ENCODE measurements around the gene TMEM72. TPM values are rescaled to one million over a fixed set of nuclear protein-coding genes. Genes with fewer than 3 reads are reported as not detected.
A peak's percentile ranks its signal among the peaks of the same experiment; 100 is the strongest.

The TMEM72 gene
- total RNA-seq, 1 experiment from 2014 or later, result not detected

DNA sequence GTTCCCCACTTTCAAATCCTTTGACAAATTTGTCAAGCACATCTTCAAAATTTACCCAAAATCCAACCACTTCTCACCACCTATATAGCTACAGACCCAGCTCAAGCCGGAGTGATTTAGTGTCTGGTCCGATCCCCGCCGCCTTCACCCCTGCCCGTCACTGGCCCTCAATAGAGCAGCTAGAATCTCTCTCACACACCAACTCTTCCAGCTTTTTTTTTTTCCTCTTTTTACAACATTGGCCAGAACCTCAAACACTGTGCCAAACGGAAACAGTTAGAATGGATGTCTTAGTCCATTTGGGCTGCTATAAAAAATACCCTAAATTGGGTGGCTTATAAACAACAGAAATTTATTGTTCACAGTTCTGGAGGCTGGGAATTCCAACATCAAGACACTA, 41.1 kb upstream of the TMEM72 start:
- Mint-ChIP-seq H3K27me3 (ENCODE audit: low read depth) (peaks cover 21% of the 10 kb centered on the region), H3K4me3 (no peak overlapping the region), H3K4me1 (peaks cover 3 to 5% of the 10 kb centered on the region in 2 experiments), H3K36me3 (ENCODE audit: insufficient read depth in 1 of 3, low read depth in 3 of 3) (no peaks in the 10 kb centered on the region), H3K27ac (peak overlapping the region in 1 of 3 experiments; percentile 25; a peak in 1 of 7 replicates), H3K9me3 (peaks cover 0 to 3% of the 10 kb centered on the region in 2 experiments; a peak in 2 of 5 replicates)
- no peak overlapping the region for H4K5ac ChIP-seq (ENCODE audit: insufficient read length, low read depth, low read length)
- H3K4me2 ChIP-seq (ENCODE audit: insufficient read depth, insufficient read length, low read length), result no peak overlapping the region
- H4K8ac ChIP-seq (replicated peaks; ENCODE audit: insufficient read length, low read depth, low read length), result no peak overlapping the region
- H3K4ac ChIP-seq (ENCODE audit: low read depth, low read length), result no peak overlapping the region
- WGBS (ENCODE audit: extremely low coverage, insufficient read length, low lambda C conversion rate), result no CpG with 5 or more reads among the region's 6 CpGs
- no peak overlapping the region for H2BK5ac ChIP-seq (ENCODE audit: insufficient read length, low read length)
- H3K9me3 ChIP-seq (ENCODE audit: control insufficient read depth, low read depth, low read length), result no peaks in the 10 kb centered on the region
- TF ChIP-seq, protein P1, sequence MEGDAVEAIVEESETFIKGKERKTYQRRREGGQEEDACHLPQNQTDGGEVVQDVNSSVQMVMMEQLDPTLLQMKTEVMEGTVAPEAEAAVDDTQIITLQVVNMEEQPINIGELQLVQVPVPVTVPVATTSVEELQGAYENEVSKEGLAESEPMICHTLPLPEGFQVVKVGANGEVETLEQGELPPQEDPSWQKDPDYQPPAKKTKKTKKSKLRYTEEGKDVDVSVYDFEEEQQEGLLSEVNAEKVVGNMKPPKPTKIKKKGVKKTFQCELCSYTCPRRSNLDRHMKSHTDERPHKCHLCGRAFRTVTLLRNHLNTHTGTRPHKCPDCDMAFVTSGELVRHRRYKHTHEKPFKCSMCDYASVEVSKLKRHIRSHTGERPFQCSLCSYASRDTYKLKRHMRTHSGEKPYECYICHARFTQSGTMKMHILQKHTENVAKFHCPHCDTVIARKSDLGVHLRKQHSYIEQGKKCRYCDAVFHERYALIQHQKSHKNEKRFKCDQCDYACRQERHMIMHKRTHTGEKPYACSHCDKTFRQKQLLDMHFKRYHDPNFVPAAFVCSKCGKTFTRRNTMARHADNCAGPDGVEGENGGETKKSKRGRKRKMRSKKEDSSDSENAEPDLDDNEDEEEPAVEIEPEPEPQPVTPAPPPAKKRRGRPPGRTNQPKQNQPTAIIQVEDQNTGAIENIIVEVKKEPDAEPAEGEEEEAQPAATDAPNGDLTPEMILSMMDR (conservative IDR thresholded peaks at IDR 0.05), result no peak
- no peak overlapping the region for H2BK20ac ChIP-seq (ENCODE audit: low read depth, low read length, poor library complexity, severe bottlenecking)
- no peak overlapping the region for H4K91ac ChIP-seq (ENCODE audit: insufficient read length, low read depth, low read length)
- H3K14ac ChIP-seq (ENCODE audit: insufficient read depth, low read length), result no peak overlapping the region
- H3K27me3 ChIP-seq (ENCODE audit: insufficient read depth, low read length), result no peaks in the 10 kb centered on the region; the same call in 1 of the 2 replicates
- no peak overlapping the region for H3K9ac ChIP-seq (ENCODE audit: extremely low read depth, insufficient read length, low read length)
- no peak overlapping the region for H3K18ac ChIP-seq (ENCODE audit: insufficient read length, low read depth, low read length)
- no peak overlapping the region for H2AK5ac ChIP-seq (ENCODE audit: insufficient read length, low read length)
- H2AFZ ChIP-seq (ENCODE audit: low read length), result no peak overlapping the region
- DNase-seq, result no peak
- no peak overlapping the region for H2BK120ac ChIP-seq (ENCODE audit: low read depth, low read length, poor library complexity, severe bottlenecking)
- H4K20me1 ChIP-seq (ENCODE audit: control insufficient read depth, insufficient read depth, insufficient read length), result peaks cover 3% of the 10 kb centered on the region
- H3K79me2 ChIP-seq (ENCODE audit: insufficient read depth, low read length), result no peaks in the 10 kb centered on the region
- H3K4me1 ChIP-seq (ENCODE audit: insufficient read depth, low read length), result no peaks in the 10 kb centered on the region
- H3K27ac ChIP-seq (ENCODE audit: insufficient read length, low read depth, low read length), result no peak overlapping the region
- no peak overlapping the region for H3K56ac ChIP-seq (ENCODE audit: insufficient read length, low read depth, low read length)
- H3K23ac ChIP-seq (ENCODE audit: insufficient read length, low read depth, low read length), result no peak overlapping the region
- no peak overlapping the region for H3T11ph ChIP-seq (ENCODE audit: low read length)
- H3K23me2 ChIP-seq (ENCODE audit: insufficient read length, low read depth, low read length, poor library complexity, severe bottlenecking), result no peaks in the 10 kb centered on the region
- no peak overlapping the region for H2BK12ac ChIP-seq (ENCODE audit: insufficient read length, low read depth, low read length)
- no peak overlapping the region for H2BK15ac ChIP-seq (ENCODE audit: low read depth, low read length)
- no peaks in the 10 kb centered on the region for H3K79me1 ChIP-seq (ENCODE audit: insufficient read depth, low read depth, low read length, poor library complexity, severe bottlenecking)

All from H9 (cell line).